Adrenal gland (tissue), 12 donors: ENCODE results near the gene PSMB11. TPM values are rescaled to one million over a fixed set of nuclear protein-coding genes. Genes with fewer than 3 reads are reported as not detected.

ENCODE experiments used
- DNase-seq, 7 donors: peaks; one replicate each; pipeline ENCODE4 v3.0.0-alpha.2; 2019 to 2020
- H3K27ac ChIP-seq, 5 donors: fragments of 200-600 bp; sonication (generic) in 4 of 5; 1 replicate in 3 of 5; 2 replicates in 2 of 5; pipeline versions ENCODE4 v1.5.1 to v1.8.0; 2016 to 2020; ENCODE audit warnings: mild to moderate bottlenecking in 1 of 5
- H3K27me3 ChIP-seq: fragments of 200-600 bp; 2 replicates; pipeline ENCODE4 v1.8.0; 2021
- H3K36me3 ChIP-seq, 2 donors: fragments of 200-600 bp; replicated peaks in 1 of 2; 1 replicate in 1 of 2; 2 replicates in 1 of 2; pipeline versions ENCODE4 v1.5.1 to v1.8.0; 2018 to 2022
- H3K4me1 ChIP-seq, 2 donors: fragments of 200-600 bp; replicated peaks in 1 of 2; 1 replicate in 1 of 2; 2 replicates in 1 of 2; pipeline versions ENCODE4 v1.5.1 to v1.8.0; 2018 to 2021
- H3K4me3 ChIP-seq, 4 donors: fragments of 200-600 bp; sonication (generic) in 3 of 4; one replicate each; pipeline ENCODE4 v1.5.1; 2016 to 2018
- H3K9me3 ChIP-seq, 3 donors: fragments of 200-600 bp; sonication (generic) in 1 of 3; replicated peaks in 1 of 3; 1 replicate in 2 of 3; 2 replicates in 1 of 3; pipeline versions ENCODE4 v1.5.1 to v1.8.0; 2016 to 2021
- CTCF ChIP-seq, 6 experiments: fragments of 450-650 bp in 4 of 6; fragments of 200-600 bp in 2 of 6; sonication (generic) in 1 of 6; IDR thresholded peaks; 1 replicate in 5 of 6; 2 replicates in 1 of 6; pipeline versions ENCODE4 v1.5.1 to v1.8.0; 2016 to 2021; ENCODE audit warnings: antibody characterized with exemption in 6 of 6, mild to moderate bottlenecking in 2 of 6, moderate library complexity in 1 of 6
- POLR2A ChIP-seq, 2 donors: fragments of 450-650 bp; IDR thresholded peaks; one replicate each; pipeline ENCODE4 v1.6.1; 2017; ENCODE audit warnings: antibody characterized with exemption in 2 of 2, mild to moderate bottlenecking in 2 of 2, moderate library complexity in 1 of 2
- WGBS, 4 donors: extraction: QIAGEN DNeasy Blood & Tissue Kit in 2 of 4; methylation state at CpG; one replicate each; pipeline versions ENCODE4 v1.1.5 to v1.1.7; 2013 to 2017; 5-methylcytosine and 5-hydroxymethylcytosine counted together
- intact Hi-C, 2 donors: fragments of 100-400 bp; cut with DNase I; formaldehyde crosslinking; loops; one replicate each; pipeline versions ENCODE4 v1.14.1 to v1.15.0; 2022 to 2023
- polyA plus RNA-seq, 3 donors: library from polyadenylated mRNA; stranded (reverse); fragments of 200-250 nt in 2 of 3; fragments of 350-450 nt in 1 of 3; fragmentation: Illumina TruSeq in 1 of 3; extraction: RNeasy Lipid Tissue Mini Kit (QIAGEN cat#74804) in 1 of 3; gene quantifications; one replicate each; pipeline ENCODE4 v1.2.3, GENCODE V29; 2013 to 2014
- total RNA-seq, 9 donors: library from RNA; depleted of rRNA in 4 of 9; stranded (reverse); fragments of >200 nt in 4 of 9; fragments of 120-200 nt in 1 of 9; fragmentation: NEBNext Ultra II Directional in 1 of 9; extraction: Animal tissue kit (Norgen Biotek cat#: 25700) in 1 of 9; gene quantifications; one replicate each; pipeline versions ENCODE4 v1.1.0 to v1.2.4, GENCODE V29; 2013 to 2023
- donor health status: healthy with polysubstance abuse.
- donor health status: Bipolar disorder and iron deficiency.
- donor health status: DM: yes; HTN: yes; CAD: no.
- donor health status: DM: no; HTN: no; CAD: no.
- donor health status: DM: no; HTN: no; CAD: no.
- donor health status: DM: yes; HTN: yes; CAD: no.

PSMB11 gene
- total and polyA plus RNA-seq, 12 donors = 0.17 TPM; not detected in 11

- Histone ChIP-seq H3K4me1 (peaks cover 12 to 15% of the 10 kb centered on the region in 2 donors), H3K36me3 (peaks cover 0 to 54% of the 10 kb centered on the region in 2 donors), H3K27ac (no peak overlapping the region), H3K4me3 (no peak overlapping the region), H3K27me3 (no peaks in the 10 kb centered on the region), H3K9me3 (no peaks in the 10 kb centered on the region)
- intact Hi-C loops = no loop called here
- 90 to 98% (median 94%) methylated on average over 4 of the region's 4 CpGs for WGBS, 4 donors
- DNase-seq = no peak
- TF ChIP-seq POLR2A (IDR thresholded peaks at IDR 0.05) (no peak), CTCF (IDR thresholded peaks at IDR 0.05) (no peak)
Measured at GRCh38 chr14:23030936-23031335, 11.1 kb upstream of the PSMB11 start.

- intact Hi-C loops = no loop called here
- TF ChIP-seq POLR2A (IDR thresholded peaks at IDR 0.05) (no peak), CTCF (IDR thresholded peaks at IDR 0.05) (no peak)
- 88 to 99% (median 94%) methylated on average over 10 of the region's 10 CpGs for WGBS, 4 donors
- Histone ChIP-seq H3K4me1 (peaks cover 12 to 15% of the 10 kb centered on the region in 2 donors), H3K27ac (no peak overlapping the region), H3K36me3 (peaks cover 0 to 41% of the 10 kb centered on the region in 2 donors), H3K27me3 (no peaks in the 10 kb centered on the region), H3K9me3 (no peaks in the 10 kb centered on the region), H3K4me3 (peak overlapping the region in 1 of 4 donors; percentile 68)
- no peak for DNase-seq
Measured at GRCh38 chr14:23033251-23033727, 8.7 kb upstream of the PSMB11 start.

- no peaks in the 10 kb centered on the region for H3K9me3 ChIP-seq
- H3K27ac ChIP-seq = peak overlapping the region; percentile 85 to 96 (median 93)
- DNase-seq = no peak
- H3K4me1 ChIP-seq = peaks cover 12 to 15% of the 10 kb centered on the region in 2 donors
- TF ChIP-seq CTCF (IDR thresholded peaks at IDR 0.05) (no peak), POLR2A (IDR thresholded peaks at IDR 0.05) (no peak)
- 41 to 58% (median 47%) methylated on average over 13 to 17 of the region's 17 CpGs for WGBS, 4 donors
- no peaks in the 10 kb centered on the region for H3K27me3 ChIP-seq
- H3K4me3 ChIP-seq = peak overlapping the region; percentile 17 to 68 (median 40)
- H3K36me3 ChIP-seq = peaks cover 0 to 37% of the 10 kb centered on the region in 2 donors
- intact Hi-C loops = no loop called here
Measured at GRCh38 chr14:23033801-23034497, 8.1 kb upstream of the PSMB11 start.

GRCh38 chr14:23034498-23035302, 7.3 kb upstream of the PSMB11 start, which contains the start of gene PSMB5:
PSMB5 (minus strand) TSS chr14:23034900; CDS start chr14:23034881, 19 bp downstream.
- TF ChIP-seq CTCF (IDR thresholded peaks at IDR 0.05) (peak in 5 of 6 experiments; percentile 2 to 45 (median 40)), POLR2A (IDR thresholded peaks at IDR 0.05) (peak; percentile 16 to 58)
- Histone ChIP-seq H3K4me1 (peaks cover 12 to 15% of the 10 kb centered on the region in 2 donors), H3K9me3 (no peaks in the 10 kb centered on the region), H3K27me3 (no peaks in the 10 kb centered on the region), H3K36me3 (peaks cover 0 to 33% of the 10 kb centered on the region in 2 donors), H3K27ac (peak within 1 kb of the TSS; percentile 85 to 96 (median 93)), H3K4me3 (peak within 1 kb of the TSS; percentile 17 to 68 (median 40))
- 0 to 1% (median 0%) methylated on average over 22 to 36 of the region's 36 CpGs for WGBS, 4 donors
- peak; percentile 87 to 98 (median 93) for DNase-seq
- intact Hi-C loops = no loop called here
